HPDE6-E6E7 (cell line): ENCODE data around the gene PAX1.

Experiments
- DNase-seq: peaks from one replicate; pipeline ENCODE4 v3.0.0; 2011; ENCODE audit warnings: missing footprints; ENCODE audit errors: extremely low spot score

PAX1 gene

DNA sequence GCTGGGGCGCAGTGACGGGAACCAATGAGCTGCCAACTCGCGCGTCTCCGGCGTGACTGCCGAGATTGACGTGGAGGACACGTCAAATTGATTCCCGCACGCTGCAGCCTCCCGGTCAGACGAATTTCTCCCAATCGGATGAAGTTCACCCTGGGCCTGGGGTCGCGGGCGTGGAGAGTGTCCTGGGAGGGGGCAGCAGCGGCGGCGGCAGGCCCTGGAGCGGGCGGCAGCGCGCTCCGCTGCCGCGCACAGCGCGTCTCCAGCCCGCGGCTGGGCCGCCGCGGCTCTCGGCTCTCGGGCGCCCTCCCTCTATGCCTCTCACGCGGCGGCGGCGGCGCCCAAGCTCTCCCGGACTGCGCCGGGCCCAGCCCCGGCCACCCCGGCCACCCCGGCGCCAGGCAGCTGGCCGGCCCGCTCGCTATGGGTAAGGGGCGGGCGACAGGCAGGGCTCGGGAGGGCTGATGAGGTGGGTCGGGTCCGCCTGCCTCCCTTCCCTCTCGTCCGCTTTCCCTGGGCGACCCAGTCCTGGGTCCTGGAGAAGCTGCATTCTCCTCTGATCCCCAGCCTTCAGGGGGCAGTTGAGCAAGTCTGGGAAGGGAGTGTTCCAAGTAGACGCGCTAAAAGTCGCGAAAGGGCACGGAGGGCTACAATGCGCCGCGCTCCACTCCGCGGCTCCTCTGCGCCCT, at the start of gene PAX1:
Gene PAX1 (plus strand): TSS at position 90 of the 686 bp plus-strand sequence. CDS start 49 bp downstream, at position 139.
- DNase-seq: no peak

DNA sequence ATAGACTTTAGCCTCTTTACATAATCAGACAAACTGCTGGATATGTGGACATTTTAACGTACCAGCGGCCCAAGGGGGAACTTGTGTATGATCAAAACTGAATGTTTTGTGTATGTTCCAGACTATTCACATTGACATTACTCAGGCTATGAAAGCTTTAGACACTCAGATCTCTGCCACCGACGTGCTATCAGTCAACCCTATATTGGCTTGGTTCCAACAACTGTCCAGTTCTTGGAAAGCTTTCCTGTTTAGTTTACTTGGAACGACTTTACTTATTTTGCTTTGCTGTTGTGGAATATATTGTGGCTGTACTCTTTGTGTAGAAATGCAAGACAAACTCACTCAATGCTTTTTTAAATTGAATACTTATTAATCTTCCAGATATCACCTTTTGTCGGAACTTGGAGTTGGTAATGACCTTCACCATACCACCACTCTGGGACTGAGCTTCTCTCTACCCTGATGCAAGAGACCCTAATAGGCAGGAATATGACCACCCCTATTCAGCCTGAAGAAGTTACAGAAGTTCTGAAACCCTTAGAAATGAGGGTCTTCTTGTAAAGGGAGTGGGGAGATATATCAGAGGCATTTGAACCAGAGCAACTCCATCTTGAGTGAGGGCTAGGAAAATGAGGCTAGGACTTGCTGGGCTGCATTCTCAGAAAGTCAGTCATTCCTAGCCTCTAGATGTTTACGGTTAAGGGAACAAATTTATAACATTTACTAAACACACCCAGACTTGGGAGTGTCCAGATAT, 49.0 kb upstream of the PAX1 start:
- no peak for DNase-seq

- DNase-seq: no peak
Observed at GRCh38 chr20:21661488-21662055, 43.9 kb upstream of the PAX1 start.

GRCh38 chr20:21663465-21663864, 42.0 kb upstream of the PAX1 start:
- no peak for DNase-seq

- DNase-seq: no peak
Observed at GRCh38 chr20:21665687-21666446, 39.6 kb upstream of the PAX1 start.

DNA sequence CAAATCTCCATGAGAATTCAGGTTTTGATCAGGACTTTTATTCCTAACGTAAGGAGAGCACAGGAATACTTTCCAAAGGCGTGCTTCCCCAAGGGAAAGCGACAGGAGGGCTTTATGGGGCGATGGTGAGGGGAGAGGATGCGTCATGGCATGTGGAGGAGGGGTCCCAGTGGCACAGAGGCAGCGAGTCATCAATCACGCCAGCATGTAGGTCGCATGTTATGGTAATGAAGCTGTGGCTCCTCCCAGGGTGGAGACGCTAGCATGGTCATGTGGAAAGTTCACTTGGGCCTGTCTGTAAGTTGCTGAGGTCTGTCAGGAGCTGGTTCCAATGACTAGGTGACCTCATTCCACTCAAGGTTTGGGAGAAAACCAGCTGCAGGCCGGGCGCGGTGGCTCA, 35.3 kb upstream of the PAX1 start:
- DNase-seq: no peak

DNA sequence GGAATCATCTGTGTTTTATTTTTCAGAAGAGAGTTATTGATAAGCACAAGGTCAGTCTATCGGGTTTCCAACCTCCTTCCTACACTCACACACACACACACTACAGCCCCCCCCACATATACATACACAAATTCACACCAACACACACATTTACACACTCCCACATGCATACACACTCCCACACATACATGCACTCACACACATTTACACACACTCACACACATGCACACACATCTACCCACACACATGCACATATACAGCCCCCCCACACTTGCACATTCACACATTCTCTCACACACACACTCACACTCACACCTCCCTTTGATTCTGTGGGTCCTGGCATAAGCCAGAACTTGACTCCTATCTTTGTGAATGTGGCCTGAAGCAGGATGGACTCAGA, 34.5 kb upstream of the PAX1 start:
- DNase-seq: no peak

DNA sequence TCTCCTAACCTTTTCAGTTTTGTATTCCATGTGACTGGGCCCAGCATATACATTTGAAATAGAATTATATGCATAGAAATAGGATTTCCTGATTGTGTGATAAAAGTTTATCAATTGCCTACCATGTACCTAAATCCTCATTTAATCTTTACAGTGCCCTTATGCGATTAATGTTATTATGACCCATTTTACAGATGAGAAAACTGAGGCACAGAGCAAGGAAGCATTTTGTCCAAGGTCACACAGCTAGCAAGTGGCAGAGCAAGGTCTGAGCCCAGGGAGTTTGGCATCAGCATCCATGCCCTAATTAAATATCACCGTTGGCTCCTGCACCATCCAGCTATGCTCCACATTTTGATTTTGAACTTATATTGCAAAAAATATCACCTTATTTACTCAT, 28.2 kb upstream of the PAX1 start:
- no peak for DNase-seq

DNA sequence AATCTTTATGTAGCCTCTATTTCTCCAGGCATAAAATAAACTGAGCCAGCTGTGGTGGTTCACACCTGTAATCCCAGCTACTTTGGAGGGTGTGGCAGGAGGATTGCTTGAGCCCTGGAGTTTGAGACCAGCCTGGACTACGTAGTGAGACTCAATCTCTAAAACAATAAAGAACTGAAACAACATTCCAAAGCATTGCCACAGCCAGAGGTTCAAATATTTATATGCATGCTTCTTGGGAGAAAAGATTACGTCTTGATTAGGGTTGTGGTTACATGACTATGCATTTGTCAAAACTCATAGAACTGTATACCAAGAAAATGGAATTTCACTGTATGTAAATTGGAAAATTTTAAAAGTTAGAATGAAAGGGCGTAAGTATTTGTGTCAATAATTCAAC, 27.7 kb upstream of the PAX1 start:
- DNase-seq: no peak

- DNase-seq: no peak
Observed at GRCh38 chr20:21681234-21681921, 24.1 kb upstream of the PAX1 start.

GRCh38 chr20:21681922-21682318, 23.5 kb upstream of the PAX1 start:
- no peak for DNase-seq

DNA sequence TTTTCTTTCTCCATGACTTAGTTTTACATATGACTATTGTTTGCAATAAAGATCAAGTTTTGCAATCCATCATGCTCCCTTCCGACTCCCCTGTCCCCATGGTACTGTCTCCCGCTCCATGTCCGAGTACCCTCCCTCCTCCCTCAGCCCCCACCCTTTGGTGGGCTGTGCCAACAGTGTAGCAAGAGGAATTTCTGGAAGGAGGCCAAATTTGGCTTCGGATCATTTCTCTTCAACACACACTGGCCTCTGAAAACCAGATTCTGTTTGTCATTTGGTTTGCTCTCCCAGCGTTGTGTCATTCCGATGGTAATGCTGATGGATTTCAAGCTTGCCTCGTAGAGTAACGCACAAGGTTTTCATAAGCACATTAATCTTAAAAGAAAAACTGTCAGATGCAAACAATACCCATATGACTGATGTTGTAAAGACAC, 22.9 kb upstream of the PAX1 start:
- DNase-seq: no peak

GRCh38 chr20:21684671-21685070, 20.8 kb upstream of the PAX1 start:
- DNase-seq: no peak

- no peak for DNase-seq
Observed at GRCh38 chr20:21685981-21686380, 19.5 kb upstream of the PAX1 start.

DNA sequence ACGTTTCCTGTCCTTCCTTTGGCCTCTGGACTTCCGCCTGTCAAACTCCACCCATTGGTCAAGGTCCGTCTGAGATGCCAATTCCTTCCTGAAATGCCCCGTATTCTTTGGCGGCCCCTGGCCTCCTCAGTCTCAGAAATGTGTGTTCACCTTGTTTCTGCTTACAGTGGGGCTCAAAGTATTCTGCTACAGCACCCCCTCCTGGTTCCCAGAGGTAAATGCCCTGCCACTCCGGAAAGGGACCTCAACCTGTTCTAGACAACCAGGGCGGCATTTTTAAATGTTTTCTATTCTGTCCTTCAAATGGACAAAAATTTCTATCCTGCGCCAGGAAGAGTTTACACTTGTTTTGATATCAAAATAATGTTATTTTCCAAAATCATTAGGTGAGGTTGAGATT, 12.1 kb upstream of the PAX1 start:
- no peak for DNase-seq

GRCh38 chr20:21698494-21699215, 6.8 kb upstream of the PAX1 start:
- no peak for DNase-seq

- DNase-seq: no peak
Observed at GRCh38 chr20:21699216-21699508, 6.3 kb upstream of the PAX1 start.

DNA sequence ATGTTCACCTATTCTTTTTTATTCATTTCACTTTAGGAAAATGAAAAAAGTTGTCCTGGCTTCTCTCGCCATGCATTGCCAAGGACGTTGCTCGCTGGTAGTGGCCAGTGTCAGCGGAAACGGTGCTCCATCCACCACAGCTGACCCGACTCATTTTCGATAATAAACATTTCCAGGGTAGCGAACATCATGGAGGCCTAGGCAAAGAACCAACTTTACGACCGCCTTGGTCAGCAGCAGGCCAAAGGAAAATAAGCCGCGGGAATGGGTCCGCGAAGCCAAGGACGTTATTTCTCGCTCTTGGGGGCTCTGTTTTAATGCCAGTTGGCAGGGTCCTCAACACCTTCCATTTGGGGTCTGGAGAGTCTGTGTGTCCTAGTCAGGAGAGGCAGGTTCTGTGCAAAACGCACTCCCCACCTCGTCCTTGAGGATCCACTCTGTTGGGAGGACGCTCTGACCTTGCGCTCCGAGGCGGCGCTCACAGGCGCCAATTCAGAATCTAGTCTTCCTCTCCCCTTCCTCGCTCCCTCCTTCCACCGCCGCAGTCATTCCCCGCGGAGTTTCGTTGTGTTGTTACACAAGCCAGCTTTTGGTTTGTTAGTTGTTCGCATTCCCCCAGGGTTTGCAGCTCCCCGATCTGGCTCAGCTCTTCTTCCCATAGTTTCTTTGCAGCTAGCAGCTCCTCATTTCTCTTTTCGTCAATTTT, 4.1 kb upstream of the PAX1 start:
- no peak for DNase-seq

- DNase-seq: no peak
Observed at GRCh38 chr20:21702016-21702415, 3.4 kb upstream of the PAX1 start.
